Measurements from ENCODE around the gene C16orf90. TPM values are rescaled to one million over a fixed set of nuclear protein-coding genes. Genes with fewer than 3 reads are reported as not detected.

C16orf90 gene
- total RNA-seq: not detected in 2 replicates

DNA sequence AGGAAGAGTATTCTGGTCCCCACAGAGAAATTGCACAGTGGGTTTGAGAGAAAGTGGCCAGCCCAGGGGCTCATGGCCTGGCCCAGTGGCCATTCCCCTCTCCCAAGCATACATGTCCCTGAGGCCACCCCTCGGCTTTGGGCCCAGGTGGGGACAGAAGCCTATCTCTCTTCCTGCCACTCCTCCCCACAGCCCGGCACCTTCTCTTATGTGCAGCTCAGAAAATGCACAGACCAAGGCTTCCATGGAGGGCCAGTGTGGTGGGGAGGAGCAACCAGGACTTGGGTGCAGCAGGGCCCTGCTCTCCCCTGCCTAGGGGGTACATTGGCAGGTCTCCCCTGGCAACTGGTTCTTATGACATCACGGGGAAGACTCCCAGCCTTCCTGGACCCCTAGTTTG, at the start of gene C16orf90:
Gene C16orf90, minus strand, starts transcription at position 314 of the 400 bp plus-strand sequence. Its CDS starts 68 bp downstream, at position 246.

Other genes starting within 250 kb of the C16orf90 start
- gene MEFV, start 238.9 kb downstream of the C16orf90 start, total RNA-seq: 0.12 TPM in 1 of 2 replicates, not detected in the other
- gene ZNF263, start 212.0 kb downstream of the C16orf90 start, total RNA-seq: 43.3 and 47.5 TPM in 2 replicates
- gene TIGD7, start 190.1 kb downstream of the C16orf90 start, total RNA-seq: 6.3 and 6.4 TPM in 2 replicates
- 20.8 and 21.1 TPM in 2 replicates for gene ZNF75A, start 190.0 kb downstream of the C16orf90 start, total RNA-seq
- 0.25 TPM in 1 of 2 replicates, not detected in the other for gene OR2C1, start 139.6 kb downstream of the C16orf90 start, total RNA-seq
- 10.6 and 11.7 TPM in 2 replicates for gene ZSCAN32, start 94.5 kb downstream of the C16orf90 start, total RNA-seq
- 4.5 and 5.6 TPM in 2 replicates for gene ZNF174, start 94.3 kb downstream of the C16orf90 start, total RNA-seq
- 1.7 and 2.0 TPM in 2 replicates for gene ZNF597, start 52.0 kb downstream of the C16orf90 start, total RNA-seq
- gene NAA60, start 51.8 kb downstream of the C16orf90 start, total RNA-seq: 10.2 and 10.6 TPM in 2 replicates
- 24.5 and 27.5 TPM in 2 replicates for gene CLUAP1, start 5.5 kb upstream of the C16orf90 start, total RNA-seq
- under 0.01 TPM in 1 of 2 replicates, not detected in the other for gene NLRC3, start 81.9 kb upstream of the C16orf90 start, total RNA-seq
- 4.7 and 6.0 TPM in 2 replicates for gene SLX4, start 116.1 kb upstream of the C16orf90 start, total RNA-seq
- 17.8 and 19.5 TPM in 2 replicates for gene DNASE1, start 159.2 kb upstream of the C16orf90 start, total RNA-seq
- gene TRAP1, start 222.0 kb upstream of the C16orf90 start, total RNA-seq: 83.5 and 106 TPM in 2 replicates

Measured in uterine smooth muscle cell (primary cell).